NCI-H2107 treated with DMSO at 0.1 percent for 48 hours (cell line): ENCODE results near the gene PLSCR1.

ENCODE experiments used
- DNase-seq: peaks from one replicate; lab custom pipeline; 2025; ENCODE audit not compliant: unreplicated experiment; lab: John Stamatoyannopoulos, UW

The PLSCR1 gene, protein sequence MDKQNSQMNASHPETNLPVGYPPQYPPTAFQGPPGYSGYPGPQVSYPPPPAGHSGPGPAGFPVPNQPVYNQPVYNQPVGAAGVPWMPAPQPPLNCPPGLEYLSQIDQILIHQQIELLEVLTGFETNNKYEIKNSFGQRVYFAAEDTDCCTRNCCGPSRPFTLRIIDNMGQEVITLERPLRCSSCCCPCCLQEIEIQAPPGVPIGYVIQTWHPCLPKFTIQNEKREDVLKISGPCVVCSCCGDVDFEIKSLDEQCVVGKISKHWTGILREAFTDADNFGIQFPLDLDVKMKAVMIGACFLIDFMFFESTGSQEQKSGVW

DNA sequence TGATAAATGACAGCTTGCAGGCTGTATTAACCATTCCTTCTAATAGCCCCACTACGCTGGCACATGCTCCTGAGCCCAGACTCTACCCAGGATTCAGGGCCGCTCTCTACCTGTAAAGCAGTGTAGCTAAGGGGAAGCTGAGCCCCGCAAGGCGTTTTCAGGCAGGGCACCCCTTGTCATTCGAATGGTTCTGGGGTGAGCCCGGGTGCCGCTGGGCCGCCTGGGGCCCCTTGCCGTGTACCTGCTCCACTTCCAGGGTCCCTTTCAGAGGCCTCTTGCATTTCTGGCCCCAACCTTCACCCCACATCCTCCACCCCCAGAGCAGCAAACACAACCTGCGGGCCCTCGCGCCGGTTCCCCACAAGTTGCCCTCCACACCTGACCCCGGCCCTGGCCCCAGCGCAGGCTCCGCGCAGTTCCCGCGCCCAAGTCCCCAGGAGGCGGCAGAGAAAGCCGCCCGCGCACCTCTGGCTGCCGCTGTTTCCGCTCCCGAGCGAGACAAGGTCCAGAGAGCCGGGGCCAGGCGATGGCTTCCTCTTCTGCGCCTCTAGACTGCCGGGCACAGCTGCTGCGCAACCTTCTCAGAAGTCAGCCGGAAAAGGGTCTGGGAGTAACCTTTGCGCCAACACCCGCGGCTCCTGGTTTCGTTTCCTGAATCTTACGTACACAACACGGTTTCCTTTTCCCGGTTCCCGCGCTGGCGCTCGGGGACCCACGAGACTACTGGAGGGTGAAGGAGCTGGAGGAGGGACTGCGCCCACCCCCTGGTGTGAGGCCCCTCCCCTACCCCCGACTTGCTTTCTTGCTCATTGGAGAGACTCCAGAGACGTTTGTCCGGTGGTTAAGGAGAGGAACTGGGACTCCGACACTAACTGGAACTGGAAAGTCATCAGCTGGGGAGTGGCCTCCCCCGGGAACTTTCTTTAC is at the start of gene PLSCR1:
Gene PLSCR1 (minus strand): TSS at position 606 of the 927 bp plus-strand sequence. CDS start 8,055 bp downstream, outside the sequence.
- DNase-seq, result peak; percentile 84

DNA sequence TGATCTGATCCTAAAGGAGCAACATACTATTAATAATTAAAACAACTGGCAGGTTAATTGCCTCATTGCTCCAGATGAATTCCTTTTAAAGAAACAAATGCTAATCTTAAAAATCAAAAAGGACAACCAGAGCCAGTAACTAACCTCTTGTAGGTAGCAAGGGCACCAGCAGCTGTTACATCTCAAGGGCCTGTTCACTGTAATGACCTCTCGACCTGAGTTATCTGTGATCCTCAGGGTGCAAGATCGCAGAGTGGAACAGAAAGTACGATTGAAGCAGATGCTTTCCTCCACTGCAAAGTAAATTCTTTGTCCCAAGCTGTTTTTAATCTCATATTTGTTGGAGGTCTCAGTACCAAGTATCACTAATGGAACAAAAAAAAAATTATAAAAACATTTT is 49.4 kb upstream of the PLSCR1 start:
- DNase-seq, result no peak

DNA sequence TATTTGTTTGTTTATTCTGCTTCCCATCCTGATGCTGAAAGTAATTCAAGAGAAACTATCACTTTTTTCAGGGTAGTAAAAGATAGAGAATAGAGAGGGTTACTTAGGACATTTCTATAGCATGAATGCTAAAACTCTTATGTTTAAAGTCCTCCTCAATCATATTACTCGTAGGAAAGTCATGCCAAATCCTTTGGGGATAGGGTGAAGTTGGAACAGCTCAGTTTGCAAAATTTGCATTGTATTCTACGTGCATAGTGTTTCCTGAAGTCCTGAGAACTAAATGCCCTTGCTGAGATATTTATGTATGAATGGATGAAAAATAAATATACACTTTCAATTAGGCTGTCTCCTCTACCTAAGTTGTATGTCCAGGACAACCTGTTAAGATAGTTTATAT is 46.1 kb upstream of the PLSCR1 start:
- DNase-seq, result peak; percentile 24

DNA sequence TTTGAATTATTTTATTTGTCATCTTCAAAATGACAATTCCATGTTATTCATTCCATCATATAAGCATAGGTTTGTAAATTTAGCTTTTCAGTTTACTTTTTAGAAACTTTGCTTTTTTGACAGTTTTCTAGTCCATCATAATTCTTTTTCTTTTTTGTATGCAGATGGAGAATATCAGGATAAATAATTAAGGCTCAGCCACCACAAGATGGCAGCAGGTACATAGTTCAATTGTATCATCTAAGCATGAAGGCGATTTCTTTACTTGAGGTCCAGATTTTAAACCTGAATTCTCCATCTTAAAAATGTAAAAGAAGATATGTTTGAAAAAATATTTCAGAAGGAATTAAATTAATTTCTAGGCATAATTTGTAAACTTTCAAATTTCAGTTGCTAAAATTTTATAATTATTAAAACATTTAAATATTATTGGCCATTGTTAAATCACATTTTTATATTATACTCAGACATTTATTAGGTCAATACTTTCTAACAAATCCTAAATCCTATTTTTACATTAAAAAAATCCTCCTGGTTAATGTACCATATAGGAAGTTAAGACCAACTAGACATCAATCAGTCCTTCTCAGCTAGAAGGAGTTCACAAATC is 45.6 kb upstream of the PLSCR1 start:
- DNase-seq, result peak; percentile 50

DNA sequence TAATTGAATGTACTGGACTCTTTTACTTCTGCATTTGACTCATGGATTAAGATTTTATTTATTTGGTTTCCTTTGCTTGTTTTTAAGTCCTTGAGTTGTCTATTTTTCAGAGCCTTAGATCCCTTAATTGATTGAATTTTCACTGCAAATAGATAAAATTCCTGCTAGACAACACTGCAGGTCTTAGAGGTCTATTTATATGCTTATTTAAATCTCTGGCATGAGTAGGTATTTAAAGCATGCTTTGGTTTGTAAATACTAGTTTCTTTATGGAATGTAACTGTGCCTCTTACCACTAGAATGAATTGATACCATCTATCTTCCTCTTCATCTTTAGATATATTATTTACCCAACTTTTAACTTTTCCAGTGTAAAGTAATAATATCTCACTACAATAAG is 40.7 kb upstream of the PLSCR1 start:
- no peak for DNase-seq

DNA sequence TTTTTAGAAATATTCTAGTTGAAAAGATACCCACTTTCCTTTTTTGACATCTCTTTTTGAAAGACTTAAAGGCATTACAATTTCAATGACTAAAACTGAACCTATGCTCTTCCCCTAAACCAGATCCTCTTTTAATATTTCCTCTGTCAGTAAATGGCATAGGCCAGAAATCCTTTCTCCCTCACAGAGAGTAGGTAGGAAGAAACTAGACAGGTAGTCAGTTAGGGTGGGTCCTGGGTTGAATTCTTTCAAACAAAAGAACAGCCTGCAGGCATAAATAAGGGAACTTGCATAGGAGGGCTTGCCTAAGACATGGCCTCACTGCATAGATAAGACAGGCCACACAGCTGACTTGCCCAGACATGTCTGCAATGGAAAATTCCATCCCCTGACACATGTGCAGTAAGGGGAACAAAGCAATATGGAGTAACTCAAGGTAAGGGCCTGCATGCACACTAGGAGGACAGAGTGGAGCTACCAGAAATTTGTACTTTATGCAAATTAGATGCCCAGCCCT is 37.6 kb upstream of the PLSCR1 start:
- no peak for DNase-seq

DNA sequence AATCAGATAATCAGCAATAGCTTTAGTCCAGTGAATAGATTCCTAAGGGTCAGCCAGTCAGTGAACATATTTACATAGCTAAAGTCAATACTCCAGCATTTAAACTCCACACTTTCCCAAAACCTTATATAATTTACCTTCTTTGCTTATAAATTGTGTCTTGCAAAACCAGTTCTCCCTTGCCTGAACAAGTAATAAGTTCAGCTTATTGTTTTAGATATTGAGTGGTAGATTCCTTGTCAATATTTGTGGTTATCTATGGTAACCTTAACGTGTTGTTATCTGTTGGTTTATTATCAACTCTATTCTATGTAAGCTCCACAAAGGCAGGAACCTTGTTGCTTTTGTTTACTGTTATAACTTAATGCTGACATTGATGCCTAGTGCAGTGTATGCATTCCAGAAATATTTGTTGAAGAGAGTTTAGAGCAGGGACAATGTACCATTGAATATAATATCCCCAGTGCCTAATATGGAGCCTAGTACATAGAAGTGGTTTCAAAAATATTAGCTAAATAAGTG is 36.7 kb upstream of the PLSCR1 start:
- no peak for DNase-seq

DNA sequence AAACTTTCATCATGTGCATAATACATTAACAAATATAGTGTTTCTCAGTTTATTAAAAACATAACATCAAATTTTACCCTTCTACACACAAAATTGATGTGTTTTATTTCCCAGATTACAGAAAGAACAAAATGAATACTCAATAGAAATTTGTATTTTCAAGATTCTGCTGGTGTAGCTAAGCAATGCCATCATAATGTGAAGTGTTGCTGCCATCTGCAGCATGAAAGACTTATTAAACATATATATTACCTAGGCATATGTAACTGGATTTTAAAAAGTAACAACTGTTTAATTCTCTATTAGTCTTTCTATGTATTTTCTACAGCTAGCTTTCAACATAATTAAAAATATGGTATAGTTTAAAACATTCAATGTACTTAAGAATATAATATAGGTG is 33.3 kb upstream of the PLSCR1 start:
- peak; percentile 48 for DNase-seq

DNA sequence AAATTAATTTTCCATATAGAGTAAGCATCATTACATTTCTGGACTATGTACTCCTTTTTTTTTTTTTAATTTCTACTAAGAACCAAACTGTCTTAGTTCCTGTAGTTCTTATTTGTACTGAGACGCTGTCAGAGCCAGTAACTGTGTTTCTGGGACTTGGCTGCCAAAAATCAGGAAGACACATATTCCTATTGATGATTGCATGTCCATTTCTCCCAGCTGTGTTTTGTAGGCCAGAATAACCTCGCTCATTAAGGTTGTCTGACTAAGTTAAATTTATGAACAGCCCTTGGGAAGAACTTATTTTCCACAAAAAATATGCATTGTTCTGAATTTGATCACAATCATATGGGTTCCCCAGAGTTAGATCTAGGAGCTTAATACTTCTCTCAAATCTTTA is 31.2 kb upstream of the PLSCR1 start:
- no peak for DNase-seq

DNA sequence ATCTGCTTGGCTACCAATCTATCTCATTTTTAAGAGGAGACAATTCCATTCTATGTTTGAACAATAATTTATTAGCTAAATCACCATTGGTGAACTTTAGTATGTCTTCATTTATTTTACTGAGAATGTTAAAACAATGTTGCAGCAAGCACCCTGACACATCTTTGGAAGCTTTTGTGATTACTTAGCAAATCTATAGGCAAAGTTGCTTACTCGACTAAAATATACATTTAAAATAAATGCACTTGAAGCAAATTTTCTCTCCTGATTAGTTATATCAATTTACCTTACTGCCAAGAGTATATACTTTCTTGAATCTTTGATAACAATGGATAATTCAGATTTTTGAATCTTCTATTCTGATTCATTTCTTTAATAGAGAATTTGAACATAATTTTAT is 29.8 kb upstream of the PLSCR1 start:
- no peak for DNase-seq

DNA sequence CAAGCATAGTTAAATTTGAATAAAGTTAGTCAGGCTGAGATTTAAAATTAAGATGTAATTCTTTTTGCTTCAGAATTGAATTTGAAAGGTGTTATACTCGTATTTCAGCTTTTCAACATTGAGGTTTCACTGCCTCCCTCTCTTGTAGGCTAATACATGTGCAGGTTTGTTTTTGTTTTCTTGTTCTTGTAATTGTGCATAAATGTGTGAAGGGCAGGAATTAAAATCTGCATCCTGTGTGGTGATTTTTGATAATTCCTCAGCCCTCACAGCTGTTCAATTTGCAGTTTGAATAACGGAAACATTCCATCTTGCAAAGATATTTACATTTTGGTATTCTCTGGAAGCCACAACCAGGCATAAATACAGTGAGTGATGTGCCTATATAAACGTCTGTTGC is 24.9 kb upstream of the PLSCR1 start:
- no peak for DNase-seq

DNA sequence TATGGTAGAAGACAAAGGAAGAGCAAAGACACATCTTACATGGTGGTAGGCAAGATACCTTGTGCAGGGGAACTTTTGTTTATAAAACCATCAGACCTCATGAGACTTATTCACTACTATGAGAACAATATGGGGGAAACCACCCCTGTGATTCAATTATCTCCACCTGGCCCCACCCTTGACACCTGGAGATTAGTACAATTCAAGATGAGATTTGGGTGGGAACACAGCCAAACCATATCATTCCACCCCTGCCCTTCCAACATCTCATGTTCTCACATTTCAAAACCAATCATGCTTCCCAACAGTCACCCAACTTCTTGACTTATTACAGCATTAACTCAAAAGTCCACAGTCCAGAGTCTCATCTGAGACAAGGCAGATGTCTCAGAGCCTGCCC is 21.7 kb upstream of the PLSCR1 start:
- DNase-seq, result no peak

DNA sequence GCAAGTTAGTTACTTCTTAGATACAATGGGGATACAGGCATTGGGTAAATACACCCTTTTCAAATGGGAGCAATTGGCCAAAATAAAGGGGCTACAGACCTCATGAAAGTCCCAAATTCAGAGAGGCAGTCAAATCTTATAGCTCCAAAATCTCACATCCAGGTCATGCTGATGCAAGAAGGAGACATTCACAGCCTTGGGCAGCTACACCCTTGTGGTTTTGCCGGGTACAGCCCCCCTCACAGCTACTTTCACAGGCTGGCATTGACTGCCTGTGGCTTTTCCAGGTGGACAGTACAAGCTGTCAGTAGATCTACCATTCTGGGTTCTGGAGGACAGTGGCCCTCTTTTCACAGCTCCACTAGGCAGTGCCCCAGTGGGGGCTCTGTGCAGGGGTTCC is 17.5 kb upstream of the PLSCR1 start:
- no peak for DNase-seq

DNA sequence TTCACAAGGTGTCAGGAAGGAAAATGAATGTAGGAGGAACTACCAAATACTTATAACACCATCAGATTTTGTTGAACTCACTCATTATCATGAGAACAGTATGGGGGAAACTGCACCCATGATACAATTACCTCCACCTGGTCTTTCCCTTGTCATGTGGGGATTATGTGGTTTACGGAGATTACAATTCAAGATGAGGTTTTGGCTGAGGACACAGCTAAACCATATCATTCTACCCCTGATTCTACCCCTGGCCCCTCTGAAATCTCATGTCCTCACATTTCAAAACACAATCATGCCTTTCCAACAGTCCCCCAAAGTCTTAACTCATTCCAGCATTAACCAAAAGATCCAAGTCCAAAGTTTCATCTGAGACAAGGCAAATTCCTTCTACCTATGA is 17.1 kb upstream of the PLSCR1 start:
- no peak for DNase-seq

DNA sequence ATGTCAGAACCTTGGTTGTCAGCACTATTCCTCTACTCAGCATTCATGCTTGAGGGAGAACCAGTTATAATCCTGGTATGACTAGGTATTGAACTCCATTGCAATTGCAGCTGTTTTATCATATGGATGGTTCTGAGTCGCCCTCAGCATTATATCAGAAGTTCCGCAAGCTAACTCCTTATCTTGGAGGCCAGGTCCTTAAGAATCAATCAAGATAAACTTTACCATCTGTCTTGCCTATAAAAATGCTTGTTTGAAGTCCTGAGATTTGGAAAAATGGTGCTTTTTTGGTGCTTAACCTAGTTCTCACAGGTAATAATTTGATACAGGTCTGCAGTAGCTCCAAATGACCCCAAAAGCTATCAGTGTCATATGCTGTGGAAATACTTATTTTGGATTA is 16.3 kb upstream of the PLSCR1 start:
- no peak for DNase-seq

DNA sequence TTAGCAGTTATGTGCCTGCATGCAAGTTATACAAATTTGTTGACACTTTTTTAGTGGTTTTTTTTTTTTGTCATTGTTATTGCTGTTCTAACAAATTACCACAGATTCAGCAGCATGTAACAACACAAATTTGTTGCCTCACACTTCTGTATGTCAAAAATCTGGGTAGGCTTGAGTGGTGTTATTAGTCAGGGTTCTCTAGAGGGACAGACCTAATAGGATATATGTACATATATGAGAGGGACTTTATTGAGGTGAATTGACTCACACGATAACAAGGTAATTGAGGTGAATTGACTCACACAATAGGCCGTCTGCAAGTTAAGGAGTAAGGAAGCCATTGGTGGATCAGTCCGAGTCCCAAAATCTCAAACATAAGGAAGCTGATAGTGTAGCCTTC is 15.0 kb upstream of the PLSCR1 start:
- DNase-seq, result no peak

DNA sequence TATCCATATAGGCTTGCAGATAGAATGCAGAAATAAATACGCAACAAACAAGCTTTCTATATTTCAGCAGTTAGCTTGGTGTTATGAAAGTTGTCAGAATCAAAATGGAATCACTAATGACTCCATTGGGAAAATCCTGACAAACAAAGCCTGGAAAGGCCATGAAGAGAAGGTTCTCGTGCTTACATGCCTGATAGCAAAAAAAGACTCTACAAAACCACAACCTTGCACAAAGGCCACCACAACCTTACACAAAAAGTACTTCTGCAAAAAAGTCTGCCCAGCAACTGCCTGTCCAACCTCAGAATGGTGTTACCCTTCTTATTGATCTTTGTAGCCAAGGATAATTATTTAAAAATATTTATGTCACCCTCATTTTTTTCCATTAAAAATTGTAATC is 14.4 kb upstream of the PLSCR1 start:
- no peak for DNase-seq

DNA sequence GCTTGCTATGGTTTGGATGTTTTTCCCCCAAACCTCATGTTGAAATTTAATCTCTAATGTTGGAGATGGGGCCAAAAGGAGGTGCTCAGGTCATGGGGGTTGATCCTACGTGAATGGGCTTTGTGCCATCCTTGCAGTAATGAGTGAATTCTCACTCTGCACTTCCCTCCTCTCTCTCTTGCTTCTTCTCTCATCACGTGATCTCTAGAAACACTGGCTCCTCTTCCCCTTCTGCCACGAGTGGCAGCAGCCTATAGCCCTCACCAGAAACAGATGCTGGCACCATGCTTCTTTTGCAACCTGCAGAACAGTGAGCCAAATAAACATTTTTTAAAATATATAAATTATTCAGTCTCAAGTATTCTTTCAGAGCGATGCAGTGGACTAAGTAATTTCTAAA is 13.3 kb upstream of the PLSCR1 start:
- no peak for DNase-seq

DNA sequence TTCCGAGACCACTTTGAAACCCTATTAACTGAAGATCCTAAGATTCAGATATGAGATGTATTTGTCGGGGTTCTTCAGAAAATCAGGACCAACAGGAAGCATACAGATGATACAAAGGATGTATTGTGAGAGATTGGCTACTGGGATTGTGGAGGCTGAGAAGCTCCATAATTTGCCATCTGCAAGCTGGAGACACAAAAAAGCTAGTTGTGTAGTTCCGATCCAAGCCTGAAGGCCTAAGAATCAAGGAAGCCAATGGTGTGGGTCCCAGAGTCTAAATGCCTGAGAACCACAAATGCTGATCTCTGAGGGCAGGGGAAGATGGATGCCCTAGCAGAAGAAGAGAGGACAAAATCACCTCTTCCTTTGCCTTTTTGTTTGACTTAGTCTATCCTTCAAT is 10.9 kb upstream of the PLSCR1 start:
- no peak for DNase-seq

DNA sequence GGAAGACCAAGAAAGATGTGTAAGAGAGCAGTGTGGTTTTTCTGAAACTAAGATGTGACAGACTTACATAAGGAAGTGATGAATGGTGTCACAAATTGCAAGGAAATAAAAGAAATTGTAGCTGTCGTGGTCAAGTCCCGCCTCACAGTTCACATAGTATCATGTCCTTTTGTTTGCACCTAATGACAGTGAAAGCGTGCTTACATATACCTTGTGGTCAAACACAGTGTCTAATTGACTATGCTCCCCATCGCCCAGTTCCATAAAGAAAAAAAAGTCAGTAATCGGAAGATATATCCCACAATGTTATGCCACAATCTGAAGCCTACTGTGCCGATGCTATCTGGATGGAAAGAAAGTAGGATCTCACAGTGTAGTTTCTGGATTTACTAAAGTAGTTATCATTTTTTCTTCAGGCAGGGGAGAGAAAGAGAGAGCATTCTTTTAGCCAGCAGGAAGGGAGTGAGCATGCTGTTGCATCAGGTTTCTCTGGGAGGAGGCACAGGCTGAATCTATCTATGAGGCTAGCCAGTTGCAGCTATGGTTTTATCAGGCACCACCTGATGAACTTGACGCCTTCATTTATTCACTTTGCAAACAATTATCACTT is 9.8 kb upstream of the PLSCR1 start:
- no peak for DNase-seq
